DMS153 treated with DMSO at 0.1 percent for 48 hours (cell line): ENCODE data around the gene MYOM3.

Experiments
- DNase-seq: peaks from one replicate; lab custom pipeline; 2025; ENCODE audit not compliant: unreplicated experiment; lab: John Stamatoyannopoulos, UW

The MYOM3 gene

GRCh38 chr1:24111996-24112779 is at the start of gene MYOM3:
Gene MYOM3, minus strand, starts transcription at chr1:24112135. Its CDS starts 3,499 bp downstream, at chr1:24108636.
- DNase-seq, result peak; percentile 51

DNA sequence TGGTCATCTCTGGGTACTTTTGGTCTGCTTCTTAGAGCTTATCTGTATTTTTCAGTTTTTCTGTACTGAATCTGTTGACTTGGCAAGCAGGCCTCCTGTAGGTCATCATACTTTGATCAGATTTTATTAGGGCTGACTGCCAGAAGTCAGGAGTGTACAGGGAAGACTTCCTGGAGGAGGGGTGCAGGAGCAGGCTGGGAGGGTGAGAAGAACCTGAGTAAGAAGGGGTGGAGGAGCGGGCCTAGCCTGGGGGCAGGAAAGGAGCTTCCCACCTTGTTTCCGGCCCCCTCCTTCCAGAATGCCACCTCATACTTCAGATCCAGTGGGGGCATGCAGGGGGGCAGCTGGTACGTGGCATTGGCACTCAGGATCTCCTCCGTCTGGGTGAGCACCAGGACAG is 49.3 kb upstream of the MYOM3 start:
- no peak for DNase-seq

- no peak for DNase-seq
Measured at GRCh38 chr1:24159366-24159765, 47.4 kb upstream of the MYOM3 start.

DNA sequence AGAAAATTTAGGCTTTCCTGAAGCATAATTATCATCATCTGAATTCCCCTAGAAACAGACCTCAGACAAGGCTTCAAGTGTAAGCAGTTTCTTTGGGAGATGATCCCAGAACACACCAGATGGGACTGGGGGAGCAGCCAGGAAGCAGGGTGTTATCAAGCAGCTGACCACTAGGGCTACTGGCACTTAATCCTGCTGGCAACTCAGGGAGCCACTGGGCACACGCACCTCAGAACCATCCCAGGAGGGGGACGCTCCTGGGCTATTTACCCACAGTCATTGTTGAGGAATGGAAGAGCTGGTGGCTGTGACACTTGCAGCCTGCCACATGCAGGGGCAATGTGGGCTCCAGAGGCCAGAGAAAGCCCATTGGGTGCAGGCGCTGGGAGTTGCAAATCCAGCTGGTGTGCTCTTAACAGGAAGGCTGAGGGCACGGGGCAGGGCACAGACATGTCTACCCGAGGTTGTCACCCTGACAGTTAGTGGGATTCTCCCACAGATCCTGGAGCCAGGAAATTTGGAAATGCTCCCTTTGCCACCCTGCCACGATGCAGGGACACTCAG is 46.1 kb upstream of the MYOM3 start:
- no peak for DNase-seq

DNA sequence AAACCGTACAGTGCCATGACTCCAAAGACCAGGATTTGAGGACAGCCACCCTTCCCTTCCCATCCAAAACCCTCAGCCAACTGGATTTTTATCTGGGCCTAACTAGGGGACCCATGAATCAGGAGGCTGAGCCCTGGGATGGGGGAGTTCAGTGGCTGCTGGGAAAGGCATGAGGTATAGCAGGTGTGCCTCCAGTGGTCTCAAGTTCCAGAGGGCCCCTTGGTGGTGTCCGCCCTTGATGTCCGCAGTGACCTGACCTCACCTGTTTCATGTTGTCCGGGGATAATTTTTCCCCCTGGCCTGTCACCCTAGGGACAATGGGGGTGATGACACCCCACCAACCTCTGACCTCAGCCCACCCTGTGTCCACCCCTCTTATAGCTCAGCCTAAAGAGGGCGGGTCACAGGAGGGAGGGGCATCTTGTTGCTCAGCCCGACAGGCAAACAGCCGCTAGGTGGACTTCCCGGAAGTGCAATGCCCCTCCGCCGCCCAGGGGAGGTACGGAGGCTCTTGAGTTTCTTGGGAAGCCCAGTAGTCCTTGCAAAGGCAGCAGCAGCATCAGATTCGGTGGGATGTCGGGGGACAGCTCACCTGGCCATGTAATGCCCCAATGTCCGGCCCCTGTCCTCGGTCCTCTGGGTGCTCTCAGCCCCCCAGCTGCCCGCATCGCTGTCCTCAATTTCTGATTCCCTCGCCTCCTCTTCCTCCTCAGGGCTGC is 44.8 kb upstream of the MYOM3 start:
- no peak for DNase-seq

- peak; percentile 41 for DNase-seq
Measured at GRCh38 chr1:24155011-24155782, 43.3 kb upstream of the MYOM3 start.

DNA sequence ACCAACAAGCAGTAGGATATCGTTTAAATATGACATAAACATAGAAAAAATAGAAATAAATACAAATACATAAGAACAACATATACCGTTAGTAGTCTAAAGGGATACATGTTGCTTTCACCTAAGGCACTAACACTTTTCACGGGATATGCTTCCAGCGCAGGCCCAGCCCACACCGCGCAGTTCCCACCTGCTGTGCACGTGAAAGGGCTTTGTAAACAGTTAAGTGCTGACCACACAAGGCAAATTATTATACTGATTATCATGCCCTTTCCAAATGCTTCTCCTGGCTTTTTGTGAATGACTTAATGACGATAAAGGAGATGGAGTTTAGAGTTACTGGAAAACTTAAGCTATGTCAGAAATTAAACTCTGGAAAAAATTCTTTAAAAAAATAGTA is 42.3 kb upstream of the MYOM3 start:
- peak; percentile 3 for DNase-seq

GRCh38 chr1:24152631-24153494 is 40.9 kb upstream of the MYOM3 start:
- DNase-seq, result no peak

- peak; percentile 44 for DNase-seq
Measured at GRCh38 chr1:24151175-24151533, 39.2 kb upstream of the MYOM3 start.

- peak; percentile 59 for DNase-seq
Measured at GRCh38 chr1:24150234-24151174, 38.6 kb upstream of the MYOM3 start.

DNA sequence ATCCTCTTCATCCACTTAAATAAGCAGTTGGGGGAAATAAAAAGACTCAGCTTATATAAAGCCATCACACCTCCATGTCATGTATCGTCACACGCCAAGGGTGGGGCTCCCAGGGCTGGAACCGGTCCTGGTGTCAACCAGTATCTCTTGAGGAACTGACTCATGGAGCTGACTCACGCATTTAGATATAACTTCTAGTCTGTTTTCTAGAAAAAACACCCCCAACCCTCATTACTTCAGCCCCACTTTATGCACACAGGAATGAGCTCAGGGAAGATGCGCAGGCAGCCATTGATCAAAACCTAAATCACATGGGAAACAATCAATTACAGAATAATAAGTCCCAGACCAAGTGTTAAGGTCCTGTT is 37.9 kb upstream of the MYOM3 start:
- no peak for DNase-seq

GRCh38 chr1:24147816-24148215 is 35.9 kb upstream of the MYOM3 start:
- no peak for DNase-seq

DNA sequence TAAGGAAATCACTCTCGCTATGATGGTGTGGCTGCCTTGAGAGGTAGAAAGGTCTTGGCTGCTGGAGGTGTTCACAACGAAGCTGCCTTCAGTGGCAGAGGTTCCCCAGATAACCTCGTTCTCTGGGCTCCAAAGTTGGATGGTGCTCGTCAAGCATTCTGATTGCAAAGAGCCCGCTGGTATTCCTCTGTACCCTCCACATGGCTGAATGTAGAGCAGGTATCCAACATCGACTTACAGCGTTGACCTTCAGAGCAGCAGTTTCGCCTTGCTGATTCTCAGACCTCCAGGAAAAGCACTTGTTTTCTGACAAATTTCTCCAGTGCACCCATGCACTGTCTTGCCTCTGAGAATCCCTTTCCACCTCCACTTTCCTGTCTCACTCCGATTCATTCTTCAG is 35.3 kb upstream of the MYOM3 start:
- DNase-seq, result no peak

GRCh38 chr1:24142546-24143534 is 30.9 kb upstream of the MYOM3 start, which contains the start of gene IL22RA1:
Gene IL22RA1, minus strand, starts transcription at chr1:24143140. Its CDS starts 58 bp downstream, at chr1:24143082.
- DNase-seq, result no peak

DNA sequence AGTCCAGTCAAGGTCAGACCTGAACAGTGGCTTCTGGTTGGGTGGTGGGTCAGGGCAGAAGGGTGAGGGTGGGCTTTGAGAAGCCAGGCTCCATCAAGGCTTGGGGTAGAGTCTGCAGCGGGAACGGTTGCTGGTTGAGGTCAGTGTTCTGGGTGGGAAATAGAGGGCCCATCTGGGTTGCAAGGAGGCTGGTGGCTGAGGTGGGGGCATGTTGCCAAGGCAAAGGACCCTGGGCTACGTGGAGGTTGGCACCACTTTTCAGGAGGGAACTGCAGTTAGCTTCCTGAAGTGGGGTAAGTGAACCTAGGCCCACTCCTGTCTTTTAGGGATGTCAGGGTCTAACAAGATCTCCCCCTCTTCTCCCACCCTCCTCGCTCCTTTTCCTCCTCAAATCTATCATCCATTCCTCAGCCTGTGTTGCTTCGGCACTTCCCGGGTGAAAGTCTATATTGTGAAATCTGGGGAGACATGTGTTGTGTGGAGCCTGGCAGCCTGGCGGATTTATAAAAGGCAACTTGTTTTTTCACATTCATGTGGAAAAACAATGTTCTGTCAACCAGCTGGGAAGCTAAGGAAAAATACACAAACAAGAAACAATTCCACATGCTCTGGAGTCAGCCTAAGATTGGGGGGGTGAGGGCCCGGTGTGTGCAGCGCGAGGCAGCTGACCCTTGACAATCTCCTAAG is 29.5 kb upstream of the MYOM3 start:
- no peak for DNase-seq

DNA sequence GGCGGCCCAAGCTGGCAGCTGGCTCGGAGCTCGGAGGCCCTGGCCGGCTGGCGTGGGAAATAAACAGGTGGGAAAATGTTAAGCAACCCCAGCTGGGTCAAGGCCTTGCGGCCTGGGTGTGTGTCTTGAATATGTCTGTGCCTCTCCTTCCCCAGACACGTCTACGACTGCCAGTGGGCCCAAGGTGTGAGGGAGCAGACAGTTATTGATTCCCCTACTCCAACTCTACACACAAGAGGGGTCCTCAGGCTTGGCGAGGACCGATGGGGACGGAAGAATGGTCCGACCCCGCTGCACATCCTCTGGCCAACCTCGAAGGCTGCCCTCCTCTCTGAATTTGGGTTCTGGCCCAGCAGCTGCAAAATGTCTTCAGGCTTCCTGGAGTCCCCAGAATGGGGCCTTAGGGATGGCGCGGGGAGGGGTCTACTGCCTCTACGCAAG is 28.8 kb upstream of the MYOM3 start:
- DNase-seq, result no peak

DNA sequence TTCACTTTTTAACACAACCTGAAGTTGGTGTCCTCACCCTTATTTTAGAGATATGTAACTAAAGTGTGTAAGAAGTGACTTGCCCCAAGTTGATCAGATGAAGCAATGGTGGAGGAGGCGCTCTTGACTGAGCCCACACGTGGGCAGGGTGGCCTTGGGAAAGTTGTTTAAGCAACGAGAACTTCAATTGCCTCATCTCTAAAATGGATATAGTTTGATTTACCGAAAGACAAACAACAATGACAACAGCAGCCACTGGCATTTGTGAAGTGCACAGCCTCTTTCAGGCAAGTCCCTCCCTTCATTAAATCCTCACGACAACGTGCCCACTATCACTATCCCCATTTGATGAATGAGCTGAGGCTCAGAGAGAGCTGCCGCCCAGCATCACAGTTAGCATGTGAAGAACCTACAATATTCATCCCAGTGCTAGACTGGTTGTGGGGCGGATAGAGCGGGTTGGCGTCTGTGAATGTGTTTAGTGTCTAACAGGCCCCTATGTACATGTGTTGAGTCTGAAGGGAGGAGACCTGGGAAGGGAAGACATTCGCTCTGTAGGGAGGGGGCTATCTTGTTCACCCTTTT is 28.0 kb upstream of the MYOM3 start:
- DNase-seq, result no peak
